HG03571 (cell line): ENCODE data around the gene BEX1.
"Not testable (repeated sequence)": the region's sequence is repeated elsewhere in the genome, so short reads cannot be mapped to it uniquely, and the experiment has no call there.

Source experiments
- ATAC-seq: cut with Tn5 transposase; IDR thresholded peaks from one replicate; pipeline ENCODE4 v1.9.1; 2021; ENCODE audit not compliant: unreplicated experiment

The BEX1 gene

DNA sequence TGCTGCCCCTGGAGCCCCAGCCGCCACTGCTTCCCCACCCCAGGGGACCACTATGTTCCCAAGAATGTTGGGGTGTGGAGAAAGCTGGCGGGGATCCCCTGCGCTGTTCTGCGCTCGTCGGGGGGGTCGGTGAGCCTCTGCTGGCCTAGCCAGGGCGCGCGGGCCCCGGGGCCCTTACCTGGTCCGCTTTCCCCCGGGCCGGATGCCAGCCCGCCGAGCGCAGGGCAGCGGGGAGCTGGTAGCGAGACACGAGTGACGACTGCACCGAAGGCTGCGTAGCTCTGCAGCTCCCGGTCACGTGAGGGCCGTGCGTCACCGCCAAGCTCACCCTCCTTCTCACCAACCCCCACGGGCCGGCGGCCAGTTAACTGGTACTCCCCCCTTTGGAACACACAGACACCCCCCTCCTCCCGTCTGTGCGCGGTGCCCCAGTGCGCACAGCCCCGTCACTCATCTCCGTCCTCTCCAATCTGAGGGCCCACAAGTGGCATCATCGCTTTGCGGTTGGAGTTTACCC is at the start of gene BEX1:
BEX1 (minus strand) TSS at position 254 of the 517 bp plus-strand sequence. CDS start 897 bp downstream, outside the sequence.
- ATAC-seq, result no peak

DNA sequence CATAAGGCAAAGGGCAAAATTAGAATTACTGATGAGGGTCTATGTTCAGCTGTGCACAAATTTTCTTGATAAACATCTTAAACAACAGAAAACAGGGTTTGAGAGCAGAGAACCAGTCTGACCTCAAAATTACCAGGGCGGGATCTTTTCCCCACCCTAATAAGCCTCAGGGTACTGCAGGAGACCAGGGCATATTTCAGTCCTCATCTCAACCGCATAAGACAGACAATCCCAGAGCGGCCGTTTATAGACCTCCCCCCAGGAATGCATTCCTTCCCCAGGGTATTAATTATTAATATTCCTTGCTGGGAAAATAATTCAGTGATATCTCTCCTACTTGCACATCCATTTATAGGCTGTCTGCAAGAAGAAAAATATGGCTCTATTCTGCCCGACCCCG is 45.5 kb upstream of the BEX1 start:
- not testable (repeated sequence) for ATAC-seq

DNA sequence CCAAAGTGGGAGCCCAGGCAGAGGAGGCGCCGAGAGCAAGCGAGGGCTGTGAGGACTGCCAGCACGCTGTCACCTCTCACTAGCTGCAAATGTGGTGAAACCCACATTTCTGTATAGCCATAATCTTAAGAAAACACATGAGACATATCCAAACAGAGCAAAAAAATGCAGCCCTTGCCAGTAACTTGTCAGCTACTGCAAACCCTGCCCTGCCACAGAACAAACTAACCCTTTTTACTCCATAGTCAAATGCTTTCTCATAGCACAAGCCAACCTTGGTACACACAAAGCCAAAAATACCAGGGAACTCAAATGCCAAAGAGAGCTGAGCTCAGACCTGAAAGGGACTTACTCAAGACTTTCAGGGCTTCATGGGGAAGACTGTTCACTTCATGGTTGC is 43.9 kb upstream of the BEX1 start:
- no peak for ATAC-seq

DNA sequence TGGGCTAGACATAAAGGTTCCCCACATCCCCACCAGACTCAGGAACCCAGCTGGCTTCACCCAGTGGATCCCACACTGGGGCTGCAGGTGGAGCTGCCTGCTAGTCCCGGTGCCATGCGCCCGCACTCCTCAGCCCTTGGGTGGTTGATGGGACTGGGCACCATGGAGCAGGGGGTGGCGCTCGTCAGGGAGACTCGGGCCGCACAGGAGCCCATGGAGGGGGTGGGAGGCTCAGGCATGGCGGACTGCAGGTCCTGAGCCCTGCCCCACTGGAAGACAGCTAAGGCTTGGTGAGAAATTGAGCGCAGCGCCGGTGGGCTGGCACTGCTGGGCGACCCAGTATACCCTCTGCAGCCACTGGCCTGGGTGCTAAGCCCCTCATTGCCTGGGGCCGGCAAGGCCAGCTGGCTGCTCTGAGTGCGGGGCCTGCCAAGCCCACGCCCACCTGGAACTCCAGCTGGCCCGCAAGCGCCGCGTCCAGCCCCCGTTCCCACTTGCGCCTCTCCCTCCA is 43.3 kb upstream of the BEX1 start:
- not testable (repeated sequence) for ATAC-seq

DNA sequence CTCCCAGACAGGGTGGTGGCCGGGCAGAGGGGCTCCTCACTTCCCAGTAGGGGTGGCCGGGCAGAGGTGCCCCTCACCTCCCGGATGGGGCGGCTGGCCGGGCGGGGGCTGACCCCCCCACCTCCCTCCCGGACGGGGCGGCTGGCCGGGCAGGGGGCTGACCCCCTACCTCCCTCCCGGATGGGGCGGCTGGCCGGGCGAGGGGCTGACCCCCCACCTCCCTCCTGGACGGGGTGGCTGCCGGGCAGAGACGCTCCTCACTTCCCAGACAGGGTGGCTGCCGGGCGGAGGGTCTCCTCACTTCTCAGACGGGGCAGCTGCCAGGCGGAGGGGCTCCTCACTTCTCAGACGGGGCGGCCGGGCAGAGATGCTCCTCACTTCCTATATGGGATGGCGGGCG is 40.4 kb upstream of the BEX1 start:
- not testable (repeated sequence) for ATAC-seq

DNA sequence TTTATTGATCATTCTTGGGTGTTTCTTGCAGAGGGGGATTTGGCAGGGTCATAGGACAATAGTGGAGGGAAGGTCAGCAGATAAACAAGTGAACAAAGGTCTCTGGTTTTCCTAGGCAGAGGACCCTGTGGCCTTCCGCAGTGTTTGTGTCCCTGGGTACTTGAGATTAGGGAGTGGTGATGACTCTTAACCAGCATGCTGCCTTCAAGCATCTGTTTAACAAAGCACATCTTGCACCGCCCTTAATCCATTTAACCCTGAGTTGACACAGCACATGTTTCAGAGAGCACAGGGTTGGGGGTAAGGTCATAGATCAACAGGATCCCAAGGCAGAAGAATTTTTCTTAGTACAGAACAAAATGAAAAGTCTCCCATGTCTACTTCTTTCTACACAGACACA is 39.9 kb upstream of the BEX1 start:
- ATAC-seq, result not testable (repeated sequence)

DNA sequence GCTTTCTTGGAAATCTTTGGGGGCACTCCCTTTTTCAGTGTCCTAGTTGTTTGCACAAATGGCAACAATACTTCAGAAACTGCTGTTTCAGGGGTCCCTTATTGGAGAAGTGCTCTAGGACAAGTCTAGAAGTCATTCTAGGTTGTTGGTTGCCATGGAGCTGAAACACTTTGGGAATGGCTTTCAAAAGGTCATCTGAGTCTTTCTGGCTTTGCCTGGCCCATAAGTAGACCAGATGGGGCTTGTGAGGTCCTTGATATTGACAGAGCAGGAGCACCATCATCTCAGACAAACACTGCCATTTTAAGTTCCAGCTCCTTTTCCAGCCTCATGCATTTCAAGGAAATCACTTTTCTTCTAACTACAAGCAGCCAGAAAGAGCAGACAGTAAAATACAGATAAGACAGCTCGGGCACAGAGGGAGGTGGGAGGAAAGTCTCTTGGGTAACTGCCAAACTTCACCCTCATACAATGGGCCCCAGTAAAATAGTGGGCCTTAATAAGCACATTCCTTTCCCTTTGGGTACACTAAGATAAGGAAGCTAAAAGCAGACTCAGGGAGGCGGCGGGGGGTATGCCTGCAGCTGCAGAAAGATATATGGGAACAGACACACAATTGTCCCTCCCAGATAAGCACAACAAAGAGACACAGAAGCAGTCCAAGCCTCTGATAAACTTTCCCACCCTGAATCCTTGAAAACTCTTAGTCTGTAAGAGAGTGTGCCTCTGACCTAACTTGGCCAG is 37.5 kb upstream of the BEX1 start:
- no peak for ATAC-seq

GRCh38 chrX:103100484-103100883 is 36.5 kb upstream of the BEX1 start:
- no peak for ATAC-seq

- ATAC-seq, result no peak
These were observed 35.7 kb upstream of the BEX1 start for GRCh38 chrX:103099691-103100090.

- ATAC-seq, result no peak
These were observed 34.5 kb upstream of the BEX1 start for GRCh38 chrX:103098488-103098887.

- ATAC-seq, result no peak
These were observed 29.0 kb upstream of the BEX1 start, which contains the start of gene NXF3 for GRCh38 chrX:103092942-103093341. Gene NXF3 (minus strand): TSS chrX:103093143. CDS start chrX:103093023, 120 bp downstream.

DNA sequence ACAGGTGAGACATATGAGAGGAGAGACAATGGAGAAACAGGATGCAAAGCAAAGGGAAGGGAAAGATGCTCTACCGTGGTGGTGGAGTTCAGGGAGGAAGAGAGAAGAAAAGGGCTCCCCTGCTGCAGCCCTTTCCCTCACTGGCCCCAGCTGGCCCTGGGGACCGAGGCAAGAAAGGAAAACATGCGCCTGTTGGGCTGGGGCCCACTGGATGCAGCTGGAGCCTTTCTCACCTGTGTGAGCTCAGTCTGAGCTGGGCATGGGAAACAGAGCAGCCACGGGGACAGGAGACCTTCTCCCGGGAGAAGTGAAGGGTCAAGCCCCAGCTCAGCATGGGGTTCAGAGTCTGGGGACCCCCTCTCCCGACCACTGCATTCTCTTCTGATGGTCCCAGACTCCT is 17.1 kb upstream of the BEX1 start:
- ATAC-seq, result no peak

GRCh38 chrX:103073467-103073866 is 9.5 kb upstream of the BEX1 start:
- ATAC-seq, result no peak

GRCh38 chrX:103066606-103067005 is 2.6 kb upstream of the BEX1 start:
- no peak for ATAC-seq

- ATAC-seq, result no peak
These were observed 653 bp downstream of the BEX1 start for GRCh38 chrX:103063191-103063845.

- no peak for ATAC-seq
These were observed 2.5 kb downstream of the BEX1 start for GRCh38 chrX:103061486-103061885.

- no peak for ATAC-seq
These were observed 7.1 kb downstream of the BEX1 start for GRCh38 chrX:103056902-103057301.

DNA sequence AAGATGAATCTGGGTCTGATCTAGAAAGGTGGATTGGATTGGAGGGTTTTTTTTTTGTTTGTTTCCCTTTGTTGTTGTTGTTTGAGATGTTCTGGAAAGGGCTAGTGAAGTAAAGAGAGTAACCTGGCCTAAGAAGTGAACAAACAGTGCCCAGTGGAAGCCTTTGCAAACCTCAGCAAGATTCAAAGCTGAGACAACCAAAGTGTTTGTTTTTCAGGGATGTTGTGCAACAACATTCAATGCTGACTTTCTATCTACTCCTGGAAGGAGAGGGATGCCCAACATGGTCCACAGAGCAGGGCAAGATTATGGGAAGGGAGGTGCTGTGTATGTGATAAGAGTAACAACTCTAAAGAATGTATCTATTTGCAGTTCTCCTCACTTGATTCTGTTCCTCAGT is 11.3 kb downstream of the BEX1 start:
- no peak for ATAC-seq

DNA sequence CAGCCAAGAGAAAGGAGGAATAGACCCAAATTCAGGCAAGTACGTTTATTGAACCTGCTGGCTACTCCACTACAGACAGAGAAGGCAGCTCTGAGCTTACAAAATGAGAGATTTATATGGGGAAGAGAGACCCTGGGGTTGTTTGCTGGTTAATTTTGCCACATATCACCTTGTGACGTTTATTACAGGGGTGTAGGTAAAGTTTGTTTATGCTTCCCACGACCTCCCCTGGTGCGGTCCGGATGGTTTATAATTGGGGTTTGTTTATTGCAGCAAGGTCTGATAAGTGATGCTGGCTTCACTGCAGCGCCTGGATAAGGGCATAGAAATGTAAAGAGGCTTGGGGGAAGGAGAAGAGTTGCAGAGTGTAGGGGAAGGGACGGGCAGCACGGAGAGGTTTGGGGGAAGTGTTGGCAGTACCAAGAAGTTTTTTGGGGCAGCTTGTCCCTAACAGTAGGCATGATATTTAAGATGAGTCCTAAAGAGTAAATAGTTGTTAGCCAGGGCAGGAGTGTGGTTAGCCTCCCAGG is 12.6 kb downstream of the BEX1 start:
- ATAC-seq, result no peak

DNA sequence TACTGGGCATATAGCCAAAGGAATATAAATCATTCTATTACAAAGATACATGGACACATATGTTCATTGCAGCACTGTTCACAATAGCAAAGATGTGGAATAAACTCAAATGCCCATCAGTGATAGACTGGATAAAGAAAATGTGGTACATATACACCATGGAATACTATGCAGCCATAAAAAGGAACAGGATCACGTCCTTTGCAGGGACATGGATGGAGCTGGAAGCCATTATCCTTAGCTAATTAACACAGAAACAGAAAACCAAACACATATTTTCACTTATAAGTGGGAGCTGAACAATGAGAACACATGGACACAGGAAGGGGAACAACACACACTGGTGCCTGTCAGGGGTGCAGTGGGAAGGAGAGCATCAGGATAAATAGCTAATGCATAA is 30.6 kb downstream of the BEX1 start:
- not testable (repeated sequence) for ATAC-seq

- ATAC-seq, result no peak
These were observed 46.4 kb downstream of the BEX1 start for GRCh38 chrX:103017542-103017941.

- no peak for ATAC-seq
These were observed 51.0 kb downstream of the BEX1 start for GRCh38 chrX:103012945-103013344.
